Mucosa of rectum (tissue), 2 donors: ENCODE results near the gene SORCS2.

Experiments
- H3K27ac ChIP-seq, 2 donors: one replicate each; pipeline ENCODE4 v1.7.0; 2013; ENCODE audit warnings: inconsistent platforms in 2 of 2, low read depth in 2 of 2, low read length in 2 of 2
- H3K27me3 ChIP-seq, 2 donors: one replicate each; pipeline ENCODE4 v1.7.0; 2013; ENCODE audit warnings: low read length in 2 of 2; ENCODE audit not compliant: control insufficient read depth in 2 of 2, insufficient read depth in 2 of 2
- H3K36me3 ChIP-seq, 2 donors: one replicate each; pipeline ENCODE4 v1.7.0; 2013; ENCODE audit warnings: low read length in 2 of 2; ENCODE audit not compliant: control insufficient read depth in 2 of 2, insufficient read depth in 2 of 2
- H3K4me1 ChIP-seq, 2 donors: one replicate each; pipeline ENCODE4 v1.7.0; 2013; ENCODE audit warnings: low read length in 2 of 2, mild to moderate bottlenecking in 1 of 2; ENCODE audit not compliant: control insufficient read depth in 2 of 2, insufficient read depth in 2 of 2
- H3K4me3 ChIP-seq, 2 donors: one replicate each; pipeline ENCODE4 v1.7.0; 2013; ENCODE audit warnings: low read length in 2 of 2
- H3K9ac ChIP-seq, 2 donors: one replicate each; pipeline ENCODE4 v1.7.0; 2013; ENCODE audit warnings: low read length in 2 of 2, low read depth in 1 of 2, mild to moderate bottlenecking in 1 of 2
- H3K9me3 ChIP-seq, 2 donors: one replicate each; pipeline ENCODE4 v1.7.0; 2013; ENCODE audit warnings: low read length in 2 of 2; ENCODE audit not compliant: control insufficient read depth in 2 of 2
- donor health status: healthy.
- donor health status: Normal muscosa, but diverticular disease.

Gene SORCS2

DNA sequence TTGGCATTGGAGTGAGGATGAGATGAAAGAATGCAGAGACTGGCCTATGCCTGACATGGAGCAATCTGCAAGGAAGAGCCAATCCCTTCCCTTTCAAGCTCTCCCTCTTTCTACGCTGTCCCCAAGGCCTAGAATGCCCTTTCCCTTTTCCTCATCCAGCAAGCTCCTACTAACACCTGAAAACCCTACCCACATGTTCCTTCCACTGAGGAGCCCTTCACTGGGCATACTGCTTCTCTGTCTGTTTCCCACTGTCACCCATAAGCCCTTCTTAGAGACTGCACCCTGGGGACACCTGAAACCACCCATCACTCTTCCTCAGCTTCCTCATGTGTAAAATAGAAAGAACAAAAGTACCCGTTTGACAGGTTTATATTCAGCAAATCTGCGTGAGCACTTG lies 492.0 kb downstream of the SORCS2 start:
- H3K36me3 ChIP-seq: no peaks in the 10 kb centered on the region
- no peak overlapping the region for H3K9ac ChIP-seq
- no peaks in the 10 kb centered on the region for H3K9me3 ChIP-seq
- no peak overlapping the region for H3K4me3 ChIP-seq
- no peak overlapping the region for H3K27ac ChIP-seq
- H3K27me3 ChIP-seq: no peaks in the 10 kb centered on the region
- no peaks in the 10 kb centered on the region for H3K4me1 ChIP-seq

DNA sequence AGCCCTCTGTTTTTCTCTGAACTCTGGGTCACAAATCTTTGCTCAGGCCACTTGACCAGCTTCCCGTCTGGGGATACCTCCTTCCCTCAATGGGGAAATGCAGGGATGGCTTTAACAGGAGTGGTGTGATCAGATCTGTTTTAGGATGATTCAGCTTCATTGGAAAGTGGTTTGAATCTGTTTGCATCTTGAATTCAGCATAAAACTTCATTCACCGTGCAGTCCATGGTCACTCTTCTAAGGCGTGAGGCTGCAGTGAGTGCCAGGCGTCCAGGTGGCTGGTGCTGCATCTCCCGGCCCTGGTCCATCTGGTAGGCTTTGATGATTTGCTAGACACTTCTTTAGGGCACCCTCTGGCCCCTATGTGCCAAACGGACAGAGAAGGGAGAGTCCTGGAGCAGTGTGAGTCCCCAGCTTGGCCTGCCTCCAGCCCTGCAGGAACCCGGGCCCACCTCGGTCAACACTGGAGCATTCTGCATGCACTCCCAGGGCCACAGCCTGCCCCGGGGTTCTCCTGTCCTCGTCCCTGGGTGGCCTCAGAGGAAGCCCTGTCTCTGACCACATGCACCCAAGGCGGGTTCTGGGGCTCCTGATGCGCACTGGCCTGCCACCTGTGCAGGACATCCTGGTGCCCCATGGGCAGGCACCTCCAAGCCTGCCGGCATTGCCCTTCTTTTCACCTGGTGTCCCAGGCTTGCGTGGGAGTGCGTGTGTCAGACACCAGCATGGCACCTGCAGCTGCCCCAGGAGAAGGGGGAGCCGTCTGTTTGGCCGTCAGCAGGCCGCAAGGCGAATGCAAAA lies 493.9 kb downstream of the SORCS2 start:
- Histone ChIP-seq H3K9me3 (no peaks in the 10 kb centered on the region), H3K27me3 (no peaks in the 10 kb centered on the region), H3K27ac (no peak overlapping the region), H3K36me3 (no peaks in the 10 kb centered on the region), H3K4me1 (no peaks in the 10 kb centered on the region), H3K9ac (no peak overlapping the region), H3K4me3 (no peak overlapping the region)

GRCh38 chr4:7687006-7687405 lies 494.7 kb downstream of the SORCS2 start:
- no peaks in the 10 kb centered on the region for H3K27me3 ChIP-seq
- H3K27ac ChIP-seq: no peak overlapping the region
- no peak overlapping the region for H3K9ac ChIP-seq
- no peaks in the 10 kb centered on the region for H3K9me3 ChIP-seq
- no peak overlapping the region for H3K4me3 ChIP-seq
- H3K4me1 ChIP-seq: no peaks in the 10 kb centered on the region
- H3K36me3 ChIP-seq: no peaks in the 10 kb centered on the region

- H3K36me3 ChIP-seq: no peaks in the 10 kb centered on the region
- no peak overlapping the region for H3K27ac ChIP-seq
- no peak overlapping the region for H3K9ac ChIP-seq
- no peaks in the 10 kb centered on the region for H3K27me3 ChIP-seq
- H3K9me3 ChIP-seq: no peaks in the 10 kb centered on the region
- no peaks in the 10 kb centered on the region for H3K4me1 ChIP-seq
- H3K4me3 ChIP-seq: no peak overlapping the region
Observed at GRCh38 chr4:7687796-7688195, 495.5 kb downstream of the SORCS2 start.

- H3K9me3 ChIP-seq: no peaks in the 10 kb centered on the region
Observed at GRCh38 chr4:7689773-7690693, 497.7 kb downstream of the SORCS2 start.

GRCh38 chr4:7691061-7691460 lies 498.7 kb downstream of the SORCS2 start:
- H3K27me3 ChIP-seq: no peaks in the 10 kb centered on the region
- no peaks in the 10 kb centered on the region for H3K36me3 ChIP-seq
- H3K4me1 ChIP-seq: no peaks in the 10 kb centered on the region

More at GRCh38 chr4:7689773-7690693, 497.7 kb downstream of the SORCS2 start:
- Histone ChIP-seq H3K9ac (no peak overlapping the region), H3K4me1 (no peaks in the 10 kb centered on the region), H3K36me3 (no peaks in the 10 kb centered on the region), H3K4me3 (no peak overlapping the region), H3K27ac (no peak overlapping the region), H3K27me3 (no peaks in the 10 kb centered on the region)

GRCh38 chr4:7691982-7692381 lies 499.6 kb downstream of the SORCS2 start:
- H3K36me3 ChIP-seq: no peaks in the 10 kb centered on the region
- no peaks in the 10 kb centered on the region for H3K4me1 ChIP-seq
- no peaks in the 10 kb centered on the region for H3K9me3 ChIP-seq
- H3K4me3 ChIP-seq: no peak overlapping the region
- no peak overlapping the region for H3K9ac ChIP-seq
- H3K27me3 ChIP-seq: no peaks in the 10 kb centered on the region
- no peak overlapping the region for H3K27ac ChIP-seq

More at GRCh38 chr4:7691061-7691460, 498.7 kb downstream of the SORCS2 start:
- H3K27ac ChIP-seq: no peak overlapping the region
- no peak overlapping the region for H3K9ac ChIP-seq
- H3K4me3 ChIP-seq: no peak overlapping the region
- H3K9me3 ChIP-seq: no peaks in the 10 kb centered on the region

- Histone ChIP-seq H3K4me1 (no peaks in the 10 kb centered on the region), H3K9ac (no peak overlapping the region), H3K27me3 (no peaks in the 10 kb centered on the region), H3K4me3 (no peak overlapping the region), H3K27ac (no peak overlapping the region), H3K36me3 (no peaks in the 10 kb centered on the region), H3K9me3 (no peaks in the 10 kb centered on the region)
Observed at GRCh38 chr4:7692451-7693236, 500.3 kb downstream of the SORCS2 start.

DNA sequence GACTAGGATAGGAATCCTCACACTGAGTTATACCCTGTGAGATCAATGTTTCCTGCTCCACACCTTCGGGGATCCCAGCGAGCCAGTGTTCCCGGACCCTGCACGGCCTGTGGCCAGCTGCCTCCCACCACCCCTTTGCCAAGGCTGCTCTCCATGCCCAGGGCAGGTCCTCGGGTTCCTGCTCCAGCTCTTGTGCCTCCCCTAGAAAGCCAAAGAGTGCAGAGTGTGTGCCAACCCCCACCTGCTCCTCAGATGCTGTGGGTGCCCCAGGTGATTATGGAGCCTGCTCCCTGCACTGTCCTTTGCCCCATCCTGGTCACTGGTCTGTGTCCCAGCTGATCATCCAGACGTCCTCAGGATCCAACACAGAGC lies 500.9 kb downstream of the SORCS2 start:
- Histone ChIP-seq H3K4me3 (no peak overlapping the region), H3K27me3 (no peaks in the 10 kb centered on the region), H3K9ac (no peak overlapping the region), H3K27ac (no peak overlapping the region), H3K36me3 (no peaks in the 10 kb centered on the region), H3K4me1 (no peaks in the 10 kb centered on the region), H3K9me3 (no peaks in the 10 kb centered on the region)
